GM21515 (cell line): Measurements from ENCODE around the gene LNPEP.

Source experiments
- ATAC-seq: cut with Tn5 transposase; IDR thresholded peaks from one replicate; pipeline ENCODE4 v1.9.1; 2021; ENCODE audit not compliant: unreplicated experiment

LNPEP gene

DNA sequence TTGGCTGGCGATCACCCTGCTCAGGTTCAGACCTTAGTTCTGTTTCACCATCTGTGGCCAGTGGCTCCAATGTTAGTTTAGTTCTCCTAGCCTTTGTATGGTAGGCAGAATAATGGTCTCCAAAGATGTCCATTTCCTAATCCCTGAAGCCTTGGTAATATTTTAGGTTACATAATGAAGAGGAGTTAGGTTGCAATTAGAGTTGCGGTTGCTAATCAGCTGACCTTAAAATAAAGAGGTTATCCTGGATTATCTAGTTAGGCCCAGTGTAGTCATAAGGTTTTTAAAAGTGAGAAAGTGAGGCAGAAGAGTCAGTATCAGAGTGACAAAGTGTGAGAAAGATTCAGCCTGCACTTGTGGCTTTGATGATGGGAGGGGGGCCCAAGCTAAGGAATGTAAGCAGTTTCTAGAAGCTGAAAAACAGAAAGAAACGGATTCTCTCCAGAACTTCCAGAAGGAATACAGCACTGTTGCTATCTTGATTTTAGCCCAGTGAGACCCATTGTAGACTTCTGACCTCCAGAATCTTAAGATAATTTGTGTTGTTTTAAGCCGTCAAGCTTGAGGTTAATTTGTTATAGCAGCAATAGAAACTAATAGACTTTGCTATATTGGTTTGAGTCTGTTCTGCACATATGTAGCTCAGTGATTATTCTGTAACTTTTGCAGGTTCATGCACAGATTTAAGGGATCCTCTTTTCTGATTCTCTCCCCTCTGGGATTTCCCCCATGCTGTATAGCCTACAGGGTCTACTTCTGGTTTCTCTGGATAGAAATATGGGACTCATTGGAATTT lies 21.6 kb downstream of the LNPEP start:
- peak; percentile 42 for ATAC-seq

DNA sequence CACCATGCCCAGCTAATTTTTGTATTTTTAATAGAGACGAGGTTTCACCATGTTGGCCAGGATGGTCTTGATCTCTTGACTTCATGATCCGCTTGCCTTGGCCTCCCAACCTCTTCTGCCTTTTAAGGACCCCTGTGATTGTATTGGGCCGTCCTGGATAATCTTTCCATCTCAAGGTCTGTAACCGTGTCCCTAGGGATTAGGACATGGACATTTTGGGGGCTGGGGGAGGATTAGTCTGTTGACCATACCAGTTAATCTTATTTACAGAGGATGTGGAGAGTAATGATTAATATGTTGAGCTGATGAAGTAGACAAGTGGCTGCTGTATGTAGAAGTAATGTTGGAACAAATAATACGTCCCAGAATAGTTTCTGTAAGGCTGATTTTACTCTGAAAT lies 23.1 kb downstream of the LNPEP start:
- no peak for ATAC-seq

DNA sequence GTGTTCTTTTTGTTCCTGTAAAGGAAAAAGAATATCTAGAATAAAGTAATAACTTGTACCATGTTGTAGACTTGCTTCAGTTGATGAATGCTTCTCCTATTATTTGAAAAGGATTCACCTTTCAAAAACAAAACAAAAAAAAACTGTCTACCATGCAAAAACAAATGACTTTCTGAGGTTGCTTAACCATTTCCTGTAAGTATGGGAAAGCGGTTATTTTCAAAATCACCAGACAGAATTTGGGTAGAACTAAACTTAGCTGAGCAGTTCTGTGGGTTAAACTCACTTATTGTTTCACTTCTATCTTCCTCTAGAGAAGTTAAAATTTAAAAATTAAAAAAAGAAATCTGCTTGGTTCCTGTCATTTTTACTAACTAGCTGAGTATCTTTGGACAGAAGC lies 25.2 kb downstream of the LNPEP start:
- peak; percentile 56 for ATAC-seq

DNA sequence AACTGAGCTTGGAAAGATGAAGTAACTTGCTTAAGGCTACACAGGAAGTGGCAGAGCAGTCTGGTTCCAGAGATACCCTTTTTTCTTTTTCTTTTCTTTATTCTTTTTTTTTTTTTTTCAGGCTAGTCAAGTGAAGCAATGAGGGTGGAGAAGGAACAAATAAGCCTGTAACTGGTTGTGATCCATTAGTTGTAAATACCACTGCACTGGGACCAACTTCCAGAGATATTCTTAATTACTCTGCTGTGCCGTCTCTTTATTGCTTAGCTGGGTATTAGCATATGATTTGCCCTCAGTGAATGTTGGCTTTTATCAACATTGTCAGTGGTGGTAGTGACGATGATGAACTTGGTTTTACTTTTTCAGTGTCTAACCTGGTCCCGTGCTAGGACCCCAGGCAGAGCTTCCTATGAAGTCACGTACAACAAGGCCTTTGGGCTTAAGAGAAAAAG lies 26.7 kb downstream of the LNPEP start:
- ATAC-seq = no peak

DNA sequence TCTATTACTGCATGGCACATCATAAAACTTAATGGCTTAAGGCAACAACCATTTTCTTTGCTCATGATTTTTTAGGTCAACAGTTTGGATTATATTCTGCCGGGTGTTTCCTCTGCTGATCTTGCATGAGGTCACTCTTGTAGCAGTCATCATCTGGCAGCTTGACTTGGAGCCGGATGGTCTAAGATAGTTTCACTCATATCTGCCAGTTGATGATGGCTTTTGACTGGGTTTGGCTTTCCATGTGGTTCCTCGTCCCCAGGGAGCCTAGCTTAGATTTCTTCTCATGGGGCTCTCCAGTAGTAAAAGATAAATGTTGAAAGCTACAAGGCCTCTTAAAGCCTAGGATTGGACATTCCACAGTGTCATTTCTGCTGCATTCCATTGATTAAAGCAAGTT lies 27.4 kb downstream of the LNPEP start:
- no peak for ATAC-seq

DNA sequence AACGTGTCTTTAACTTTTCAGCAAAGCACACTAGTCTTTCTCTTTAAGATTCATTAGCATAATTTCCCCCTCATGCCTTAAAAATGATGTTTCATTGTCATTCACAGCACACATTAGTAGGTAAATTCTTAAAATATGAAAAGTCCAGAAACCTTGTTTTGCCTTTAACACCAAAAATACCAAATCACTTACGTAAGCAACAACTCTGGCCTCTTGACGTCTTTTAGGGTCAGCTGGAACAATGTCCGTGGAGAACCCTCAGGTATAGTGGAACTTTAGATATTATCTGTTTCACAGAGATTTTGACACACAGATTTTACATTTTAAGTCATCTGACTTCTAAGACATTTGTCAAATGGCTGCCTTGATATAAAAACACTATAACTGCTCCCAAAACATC lies 30.9 kb downstream of the LNPEP start:
- no peak for ATAC-seq

DNA sequence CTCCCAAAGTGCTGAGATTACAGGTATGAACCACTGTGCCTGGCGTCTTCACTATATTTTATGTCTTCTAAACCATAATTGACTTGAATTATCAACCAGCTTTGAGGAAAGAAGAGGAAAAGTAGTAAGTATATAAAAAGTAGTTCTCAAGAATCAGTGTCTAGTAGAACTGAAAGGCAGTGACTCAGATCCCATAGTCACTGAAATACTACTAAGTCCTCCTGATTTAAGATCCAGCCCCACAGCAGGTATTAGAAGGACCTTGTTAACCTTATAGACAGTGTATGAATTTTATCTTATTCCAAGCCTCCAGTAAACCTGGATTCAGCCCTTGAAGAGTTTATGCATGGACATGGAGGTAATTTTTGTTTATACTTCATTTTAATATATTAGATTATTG lies 31.5 kb downstream of the LNPEP start:
- ATAC-seq = no peak

DNA sequence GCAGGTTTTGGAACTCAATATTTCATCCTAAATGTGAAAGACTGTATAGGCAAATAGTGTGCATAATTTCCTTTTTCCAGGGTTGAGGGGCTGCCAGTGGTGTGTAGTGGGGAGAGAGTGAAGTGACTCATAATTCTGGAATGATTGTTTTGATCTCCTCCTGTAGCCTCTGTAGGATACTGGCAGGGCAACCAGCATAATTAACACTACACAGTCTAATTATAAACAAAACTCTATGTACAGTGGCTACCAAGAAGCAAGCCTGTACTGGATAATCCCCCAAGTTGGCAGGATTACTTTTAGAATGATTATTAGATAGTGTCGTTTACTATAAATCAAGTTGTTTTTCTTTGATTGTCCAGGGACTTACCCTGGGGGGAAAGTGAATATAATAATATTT lies 32.2 kb downstream of the LNPEP start:
- ATAC-seq = no peak

DNA sequence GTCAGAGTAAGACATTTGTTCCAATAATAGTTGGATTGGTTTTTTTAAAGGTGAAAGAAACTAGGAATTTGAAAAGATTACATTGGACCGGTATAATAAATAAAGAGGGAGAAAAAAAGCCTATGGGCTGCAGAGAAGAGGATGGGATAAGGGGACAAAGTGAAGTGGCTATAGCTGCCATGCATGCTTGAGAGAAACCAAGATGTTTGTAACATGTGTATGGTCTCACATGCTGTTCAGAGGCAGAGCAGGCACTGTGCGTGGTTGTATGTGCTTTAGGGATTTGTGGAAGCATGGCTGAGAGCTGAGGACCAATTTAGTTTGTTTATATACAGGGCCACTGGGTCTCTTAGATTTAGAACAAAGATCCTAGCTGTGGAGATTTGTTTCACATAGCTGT lies 32.7 kb downstream of the LNPEP start:
- ATAC-seq = no peak

DNA sequence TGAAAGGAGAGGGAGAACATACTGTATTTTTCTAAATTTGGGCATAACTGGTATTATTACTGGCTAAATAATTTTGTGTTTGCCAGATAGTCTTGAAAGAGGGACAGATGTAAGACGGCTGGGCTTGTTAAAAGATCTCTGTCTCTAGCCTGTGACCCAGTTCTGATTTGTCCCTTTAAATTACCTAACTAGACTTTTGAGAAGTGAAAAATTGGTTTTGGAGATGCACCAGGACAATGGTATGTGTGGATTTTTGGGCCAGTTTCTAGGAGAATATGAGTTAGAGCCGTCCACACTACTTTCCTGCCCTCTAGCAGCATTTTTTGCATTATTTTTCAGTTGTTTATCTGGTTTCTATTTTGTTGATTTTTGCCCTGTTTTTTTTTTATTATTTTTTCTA lies 33.5 kb downstream of the LNPEP start:
- ATAC-seq = no peak

DNA sequence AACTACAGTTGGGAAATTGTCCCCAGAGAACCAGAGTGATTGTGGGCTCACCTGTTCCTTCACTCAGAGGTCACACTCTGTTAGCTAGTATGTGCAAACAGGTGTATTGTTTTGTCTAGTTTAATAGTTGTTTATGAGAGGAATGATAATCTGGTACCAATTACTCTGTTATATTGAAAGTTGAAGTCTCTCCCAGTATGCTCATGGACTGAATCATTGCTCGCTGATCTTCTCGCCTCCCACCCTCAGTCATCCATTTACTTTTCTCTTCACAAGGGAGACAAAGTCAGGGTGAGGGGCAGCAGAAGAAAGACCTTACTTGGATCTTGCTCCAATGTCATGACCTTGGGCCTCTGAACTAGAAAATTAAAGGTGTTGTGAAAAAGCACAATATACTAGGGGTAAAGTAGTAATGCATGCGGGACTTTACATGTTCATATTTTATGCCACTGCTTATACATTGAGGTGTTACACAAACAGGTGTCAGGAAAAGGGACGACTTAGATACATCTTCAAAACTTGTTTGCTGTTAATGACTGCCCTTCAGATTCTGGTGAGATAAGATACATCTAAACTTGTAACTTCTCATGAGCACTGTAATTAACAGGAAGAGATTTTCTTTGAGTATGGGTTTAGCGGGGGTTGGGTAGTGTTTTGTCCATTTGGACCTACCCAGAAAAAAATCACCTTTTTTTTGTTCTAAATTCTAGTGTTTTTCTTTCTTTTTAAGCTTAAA lies 36.9 kb downstream of the LNPEP start:
- no peak for ATAC-seq

DNA sequence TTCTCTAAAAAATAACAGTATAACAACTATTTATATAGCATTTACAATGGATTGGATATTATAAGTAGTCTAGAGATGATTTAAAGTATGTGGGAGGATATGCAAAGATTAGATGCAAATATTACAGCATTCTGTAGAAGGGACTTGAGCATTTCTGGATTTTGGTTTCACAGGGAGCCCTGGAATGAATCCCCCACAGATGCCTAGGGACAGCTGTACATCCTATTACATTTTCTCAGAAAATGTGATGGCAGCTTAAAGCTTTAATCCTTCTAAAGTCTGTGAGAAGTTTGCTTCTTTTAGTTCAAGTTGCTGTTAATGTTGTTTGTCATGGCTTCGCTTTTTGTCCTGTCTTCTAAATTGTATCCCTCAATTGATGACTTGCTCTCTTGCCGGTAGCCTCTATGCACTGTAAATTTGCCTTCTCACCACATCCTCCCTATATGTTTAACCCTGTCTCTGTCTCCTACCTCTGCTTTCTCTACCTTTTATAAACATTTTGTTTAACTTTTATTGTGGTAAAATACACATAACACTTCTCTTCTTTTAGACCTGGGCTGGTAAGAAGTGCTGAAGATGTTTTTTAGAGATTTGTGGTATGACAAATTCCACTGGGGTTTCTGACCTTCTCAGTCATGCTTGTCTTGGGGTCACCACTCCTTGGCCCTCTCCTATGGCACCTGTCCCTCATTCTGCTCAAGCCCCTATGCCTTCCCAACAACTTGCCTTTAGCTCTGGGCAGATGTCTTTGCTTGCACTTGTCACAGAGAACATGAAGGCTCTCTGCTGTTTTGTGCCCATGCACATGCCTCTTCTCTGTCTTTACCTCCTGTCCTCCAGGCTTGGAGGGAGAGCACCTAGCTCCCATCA lies 37.9 kb downstream of the LNPEP start:
- ATAC-seq = no peak

DNA sequence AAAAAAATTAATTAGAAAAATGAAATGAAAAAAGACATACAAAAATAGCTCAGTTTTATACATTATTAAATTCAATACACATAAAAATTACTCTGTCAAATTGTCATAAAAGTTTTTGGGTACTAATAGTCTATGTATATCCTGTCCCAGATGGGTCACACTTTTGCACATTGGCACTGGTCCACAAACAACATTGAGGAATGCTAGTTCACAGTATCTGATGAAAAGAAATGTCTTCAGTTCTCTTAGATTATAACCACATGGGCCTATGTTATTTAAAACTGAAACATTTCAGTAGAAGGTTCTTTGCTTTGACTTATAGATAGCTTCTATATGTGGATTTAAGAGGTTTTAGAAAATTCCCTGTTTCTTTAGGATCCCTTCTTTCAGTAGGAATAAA lies 39.8 kb downstream of the LNPEP start:
- no peak for ATAC-seq

DNA sequence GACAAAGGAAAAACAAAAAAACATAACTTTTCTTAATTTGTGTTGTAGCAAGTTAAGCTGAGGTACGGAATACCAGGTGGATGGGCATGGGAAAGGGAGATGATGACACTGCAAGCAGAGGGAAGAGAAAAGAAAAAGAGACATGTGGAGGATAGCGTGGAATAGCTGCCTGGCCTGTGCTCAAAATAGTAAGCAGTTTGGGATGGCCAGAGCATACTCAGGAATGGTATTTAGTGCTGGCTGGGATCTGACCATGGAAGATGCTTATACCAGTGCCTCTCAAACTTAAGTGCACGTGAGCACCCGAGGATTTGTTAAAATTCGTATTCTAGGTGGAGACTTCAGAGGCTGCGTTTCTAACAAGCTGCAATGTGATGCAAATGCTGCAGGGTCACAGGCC lies 41.3 kb downstream of the LNPEP start:
- ATAC-seq = no peak

DNA sequence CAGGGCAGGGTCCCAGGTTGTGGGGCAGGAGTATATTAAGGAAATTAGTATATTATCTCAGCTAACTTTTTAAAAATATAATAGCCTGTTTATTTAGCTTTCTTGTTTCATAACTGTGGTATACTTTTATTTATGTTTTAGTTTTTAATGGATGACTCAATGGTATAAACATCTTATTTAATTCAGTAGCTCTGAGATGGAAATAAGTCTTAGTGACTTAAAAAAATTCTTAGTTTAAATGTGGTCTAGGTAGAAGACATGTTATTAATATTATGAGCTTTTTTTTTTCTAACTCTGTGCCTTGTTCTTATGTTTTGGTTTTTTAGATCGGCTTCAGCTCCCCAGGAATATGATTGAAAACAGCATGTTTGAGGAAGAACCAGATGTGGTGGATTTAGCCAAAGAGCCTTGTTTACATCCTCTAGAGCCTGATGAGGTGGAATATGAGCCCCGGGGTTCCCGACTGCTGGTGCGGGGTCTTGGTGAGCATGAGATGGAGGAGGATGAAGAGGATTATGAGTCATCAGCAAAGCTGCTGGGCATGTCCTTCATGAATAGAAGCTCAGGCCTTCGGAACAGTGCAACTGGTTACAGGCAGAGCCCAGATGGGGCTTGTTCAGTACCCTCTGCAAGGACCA lies 43.1 kb downstream of the LNPEP start:
- ATAC-seq = no peak

DNA sequence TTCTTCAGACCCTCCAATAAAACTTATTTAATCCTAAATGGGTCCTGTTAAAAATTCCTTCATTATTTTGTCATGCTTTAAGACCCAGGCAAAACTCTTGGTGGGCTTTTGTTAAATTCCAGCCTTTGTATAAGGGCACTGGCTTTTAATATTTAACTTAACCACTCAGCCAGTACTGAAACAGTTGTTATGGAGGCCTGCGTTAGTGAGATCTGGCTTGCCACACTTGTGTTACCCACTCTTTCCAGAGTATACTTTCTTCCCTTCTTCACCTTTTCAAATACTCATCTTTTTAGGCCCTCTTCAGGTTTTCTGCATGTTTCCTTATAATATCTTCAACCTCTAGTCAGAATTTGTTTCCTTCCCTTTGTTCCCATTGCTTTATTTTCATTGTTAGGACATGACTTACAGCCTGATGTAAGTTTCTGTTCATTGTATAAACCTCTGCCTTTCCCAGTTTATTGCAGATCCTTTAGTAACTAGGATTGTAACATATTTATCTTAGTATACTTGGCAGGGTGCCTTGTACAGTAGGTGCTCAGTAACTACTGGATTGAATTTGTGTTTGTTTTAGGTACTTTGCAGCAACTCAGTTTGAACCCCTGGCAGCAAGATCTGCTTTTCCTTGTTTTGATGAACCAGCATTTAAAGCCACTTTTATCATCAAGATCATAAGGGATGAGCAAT lies 48.8 kb downstream of the LNPEP start:
- no peak for ATAC-seq

DNA sequence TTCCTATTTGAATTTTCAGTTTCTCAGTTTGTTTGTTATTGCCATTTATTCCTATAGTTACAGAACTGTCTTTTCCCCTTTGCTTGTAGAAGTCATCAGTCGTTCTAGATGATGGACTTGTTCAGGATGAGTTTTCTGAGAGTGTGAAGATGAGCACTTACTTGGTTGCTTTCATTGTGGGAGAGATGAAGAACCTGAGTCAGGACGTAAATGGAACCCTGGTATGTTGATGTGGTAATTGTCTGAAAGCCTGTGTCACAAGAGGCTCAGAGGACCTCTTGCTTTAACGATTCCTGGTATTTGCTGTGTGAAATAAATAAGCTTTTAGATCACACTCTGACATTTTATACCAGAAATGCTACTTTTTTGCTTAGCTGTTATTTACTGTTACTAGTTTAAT lies 50.6 kb downstream of the LNPEP start:
- ATAC-seq = no peak

DNA sequence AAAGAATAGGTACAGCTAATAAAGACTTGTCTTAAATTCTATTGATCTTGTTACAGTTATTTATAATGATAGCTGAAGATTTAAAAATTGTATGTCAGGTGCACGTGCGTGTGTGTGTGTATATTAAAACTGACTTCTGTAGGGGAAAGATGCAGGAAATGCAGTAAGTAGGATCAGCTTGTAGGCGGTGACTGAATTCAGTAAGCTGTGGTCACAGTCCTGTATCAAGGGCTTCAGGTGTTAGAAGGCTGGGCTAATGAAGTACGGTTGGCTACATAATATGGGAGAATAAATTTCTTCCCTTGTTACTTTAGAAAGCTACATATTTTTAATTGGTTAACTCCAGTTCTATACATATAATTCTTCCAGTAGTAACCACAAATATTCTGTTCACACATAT lies 54.2 kb downstream of the LNPEP start:
- ATAC-seq = no peak

DNA sequence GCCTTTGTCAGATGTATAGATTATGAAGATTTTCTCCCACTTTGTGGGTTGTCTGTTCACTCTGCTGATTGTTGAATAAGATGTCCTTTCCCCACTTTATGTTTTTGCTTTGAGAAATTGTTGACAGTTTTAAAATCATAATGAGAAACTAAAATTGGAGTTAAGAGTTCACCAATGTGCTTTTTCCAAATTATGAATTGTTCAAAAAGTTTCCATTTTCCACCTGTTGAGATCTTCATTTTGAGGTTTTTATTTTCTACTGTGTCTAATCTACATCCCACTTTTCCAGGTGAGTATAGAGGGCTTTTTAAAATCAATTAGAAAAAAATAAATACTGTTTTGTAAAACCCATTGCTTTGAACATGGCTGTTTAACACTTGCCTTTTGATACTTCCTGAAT lies 55.8 kb downstream of the LNPEP start:
- ATAC-seq = no peak

DNA sequence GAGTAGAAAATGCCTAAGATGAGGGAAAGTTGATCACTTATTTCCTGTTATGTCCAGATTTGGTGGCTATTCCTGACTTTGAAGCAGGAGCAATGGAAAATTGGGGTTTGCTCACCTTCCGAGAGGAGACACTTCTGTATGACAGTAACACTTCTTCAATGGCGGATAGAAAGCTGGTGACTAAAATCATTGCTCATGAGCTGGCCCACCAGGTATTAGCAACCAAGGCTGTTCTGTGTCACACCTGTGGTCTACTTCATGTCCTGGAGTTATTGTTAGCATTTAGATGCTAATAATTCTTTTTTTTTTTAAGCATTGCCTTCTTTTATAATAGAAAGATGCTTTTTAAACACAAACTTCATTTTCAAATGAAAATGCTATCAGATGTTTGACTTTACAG lies 57.9 kb downstream of the LNPEP start:
- no peak for ATAC-seq

DNA sequence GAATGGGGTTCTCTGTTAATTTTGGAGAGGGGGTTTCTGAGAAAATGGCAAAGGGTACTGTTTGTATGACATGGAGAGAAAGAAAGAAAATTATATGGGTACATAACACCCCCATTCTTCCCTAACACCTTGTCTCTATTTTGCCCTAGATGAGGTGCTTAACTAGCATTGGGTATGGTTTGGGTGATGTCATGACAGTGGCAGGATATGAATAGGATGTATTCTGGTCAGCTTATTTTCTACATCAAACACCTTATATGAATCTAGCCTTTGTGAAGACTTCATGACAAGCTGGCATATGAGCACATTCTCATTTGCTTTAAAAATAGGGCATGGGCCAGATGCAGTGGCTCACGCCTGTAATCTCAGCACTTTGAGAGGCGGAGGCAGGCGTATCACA lies 58.6 kb downstream of the LNPEP start:
- ATAC-seq = no peak
